Lower lobe of right lung (tissue), 2 donors: Measurements from ENCODE around the gene ULBP2. TPM values are rescaled to one million over a fixed set of nuclear protein-coding genes. Genes with fewer than 3 reads are reported as not detected.
A peak's percentile ranks its signal among the peaks of the same experiment; 100 is the strongest.

Source experiments
- ATAC-seq, 2 donors: fragments of 200-7000 bp; cut with Tn5 transposase; one replicate each; pipeline ENCODE4 v1.9.1; 2020 to 2022; ENCODE audit warnings: mild to moderate bottlenecking in 2 of 2, moderate library complexity in 2 of 2
- DNase-seq: peaks from one replicate; pipeline ENCODE4 v3.0.0-alpha.2; 2020
- H3K27ac ChIP-seq: fragments of 200-600 bp; one replicate; pipeline ENCODE4 v1.8.0; 2022
- H3K27me3 ChIP-seq: fragments of 200-600 bp; one replicate; pipeline ENCODE4 v1.8.0; 2022; ENCODE audit warnings: low read depth
- H3K36me3 ChIP-seq: fragments of 200-600 bp; one replicate; pipeline ENCODE4 v1.8.0; 2022; ENCODE audit warnings: mild to moderate bottlenecking
- H3K4me1 ChIP-seq: fragments of 200-600 bp; one replicate; pipeline ENCODE4 v1.8.0; 2022
- H3K4me3 ChIP-seq: fragments of 200-600 bp; one replicate; pipeline ENCODE4 v1.8.0; 2022; ENCODE audit warnings: mild to moderate bottlenecking
- H3K9me3 ChIP-seq: fragments of 200-600 bp; one replicate; pipeline ENCODE4 v1.8.0; 2022
- CTCF ChIP-seq: fragments of 200-600 bp; IDR thresholded peaks from one replicate; pipeline ENCODE4 v1.8.0; 2022; ENCODE audit warnings: antibody characterized with exemption, mild to moderate bottlenecking
- intact Hi-C: fragments of 100-400 bp; cut with DNase I; formaldehyde crosslinking; loops from one replicate; pipeline ENCODE4 v1.11.0; 2022
- total RNA-seq: library from RNA; stranded (reverse); fragmentation: NEBNext Ultra II Directional; extraction: Animal tissue kit (Norgen Biotek cat#: 25700); gene quantifications from one replicate; pipeline ENCODE4 v1.2.1, GENCODE V29; 2021
- donor health status: DM: no; HTN: yes; CAD: no; lungs with severe emphysema.

The ULBP2 gene
- total RNA-seq, 1 donor from 2014 or later, result 2.2 TPM

DNA sequence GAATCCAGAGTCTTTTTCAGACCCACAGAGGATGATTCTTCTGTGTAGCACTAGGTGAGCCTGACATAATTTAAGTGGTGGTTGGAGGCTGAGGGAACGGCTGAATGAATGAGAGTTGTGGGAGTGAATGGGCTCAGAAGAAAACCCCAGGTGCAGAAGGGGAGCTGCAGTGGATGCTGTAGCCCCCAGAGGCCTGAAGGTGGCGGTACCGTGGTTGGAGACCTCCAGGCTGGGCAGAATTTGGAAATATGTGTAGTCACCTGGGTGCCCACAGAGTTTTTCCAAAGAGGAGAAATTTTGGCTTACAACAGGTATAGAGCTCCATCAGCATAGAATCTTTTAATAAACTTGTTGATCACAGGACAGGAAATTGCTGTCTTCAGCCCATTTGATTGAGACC lies 12.4 kb upstream of the ULBP2 start:
- peak; percentile 29 for TF ChIP-seq CTCF
- intact Hi-C loops, result loop anchor here (10.0 kb wide), 1 partner anchor 95 kb away; no protein-coding TSS in a partner anchor
- Histone ChIP-seq H3K27me3 (peaks cover 53% of the 10 kb centered on the region), H3K9me3 (no peaks in the 10 kb centered on the region), H3K27ac (no peak overlapping the region), H3K36me3 (no peaks in the 10 kb centered on the region), H3K4me3 (no peak overlapping the region), H3K4me1 (peaks cover 10% of the 10 kb centered on the region)
- ATAC-seq (no peak), DNase-seq (no peak)

GRCh38 chr6:149931501-149931900 lies 10.3 kb upstream of the ULBP2 start:
- no peak for DNase-seq
- H3K4me3 ChIP-seq, result no peak overlapping the region
- intact Hi-C loops, result loop anchor here (5.0 kb wide), 1 partner anchor 86 kb away; no protein-coding TSS in a partner anchor
- no peak overlapping the region for H3K27ac ChIP-seq
- H3K9me3 ChIP-seq, result no peaks in the 10 kb centered on the region
- peaks cover 66% of the 10 kb centered on the region for H3K27me3 ChIP-seq
- no peak for TF ChIP-seq CTCF
- no peaks in the 10 kb centered on the region for H3K4me1 ChIP-seq
- no peak for ATAC-seq
- H3K36me3 ChIP-seq, result no peaks in the 10 kb centered on the region

GRCh38 chr6:149933036-149933435 lies 8.8 kb upstream of the ULBP2 start:
- no peak for DNase-seq
- H3K9me3 ChIP-seq, result no peaks in the 10 kb centered on the region

DNA sequence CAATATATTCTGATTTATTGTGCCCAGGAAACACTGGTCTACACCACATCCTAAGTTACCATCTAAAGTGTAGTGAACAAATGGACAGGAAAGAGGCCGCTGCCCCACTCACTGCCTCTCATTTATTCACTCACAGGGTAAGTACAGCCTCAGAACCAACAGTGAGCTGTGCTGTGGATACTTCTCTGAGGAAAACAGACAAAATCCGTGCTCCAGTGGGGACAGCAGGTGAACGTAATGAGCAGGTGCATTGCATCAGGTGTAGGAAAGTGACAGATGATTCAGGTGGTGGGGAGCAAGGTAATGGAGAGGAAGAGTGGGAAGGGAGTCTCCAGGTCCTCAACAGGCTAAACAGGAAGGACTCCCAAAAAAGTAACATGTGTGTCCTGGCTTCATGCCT lies 8.4 kb upstream of the ULBP2 start:
- Histone ChIP-seq H3K36me3 (no peaks in the 10 kb centered on the region), H3K9me3 (no peaks in the 10 kb centered on the region), H3K27me3 (peaks cover 83% of the 10 kb centered on the region), H3K27ac (no peak overlapping the region), H3K4me1 (peaks cover 6% of the 10 kb centered on the region), H3K4me3 (no peak overlapping the region)
- TF ChIP-seq CTCF, result no peak
- ATAC-seq (no peak), DNase-seq (no peak)
- intact Hi-C loops, result loop anchor here (5.0 kb wide), 1 partner anchor 84 kb away; no protein-coding TSS in a partner anchor

More at GRCh38 chr6:149933036-149933435, 8.8 kb upstream of the ULBP2 start:
- no peak for TF ChIP-seq CTCF
- no peak overlapping the region for H3K4me3 ChIP-seq
- intact Hi-C loops, result loop anchor here (5.0 kb wide), 1 partner anchor 84 kb away; no protein-coding TSS in a partner anchor
- no peak overlapping the region for H3K27ac ChIP-seq
- no peaks in the 10 kb centered on the region for H3K36me3 ChIP-seq
- H3K27me3 ChIP-seq, result peaks cover 79% of the 10 kb centered on the region
- H3K4me1 ChIP-seq, result peaks cover 2% of the 10 kb centered on the region
- ATAC-seq, result no peak

DNA sequence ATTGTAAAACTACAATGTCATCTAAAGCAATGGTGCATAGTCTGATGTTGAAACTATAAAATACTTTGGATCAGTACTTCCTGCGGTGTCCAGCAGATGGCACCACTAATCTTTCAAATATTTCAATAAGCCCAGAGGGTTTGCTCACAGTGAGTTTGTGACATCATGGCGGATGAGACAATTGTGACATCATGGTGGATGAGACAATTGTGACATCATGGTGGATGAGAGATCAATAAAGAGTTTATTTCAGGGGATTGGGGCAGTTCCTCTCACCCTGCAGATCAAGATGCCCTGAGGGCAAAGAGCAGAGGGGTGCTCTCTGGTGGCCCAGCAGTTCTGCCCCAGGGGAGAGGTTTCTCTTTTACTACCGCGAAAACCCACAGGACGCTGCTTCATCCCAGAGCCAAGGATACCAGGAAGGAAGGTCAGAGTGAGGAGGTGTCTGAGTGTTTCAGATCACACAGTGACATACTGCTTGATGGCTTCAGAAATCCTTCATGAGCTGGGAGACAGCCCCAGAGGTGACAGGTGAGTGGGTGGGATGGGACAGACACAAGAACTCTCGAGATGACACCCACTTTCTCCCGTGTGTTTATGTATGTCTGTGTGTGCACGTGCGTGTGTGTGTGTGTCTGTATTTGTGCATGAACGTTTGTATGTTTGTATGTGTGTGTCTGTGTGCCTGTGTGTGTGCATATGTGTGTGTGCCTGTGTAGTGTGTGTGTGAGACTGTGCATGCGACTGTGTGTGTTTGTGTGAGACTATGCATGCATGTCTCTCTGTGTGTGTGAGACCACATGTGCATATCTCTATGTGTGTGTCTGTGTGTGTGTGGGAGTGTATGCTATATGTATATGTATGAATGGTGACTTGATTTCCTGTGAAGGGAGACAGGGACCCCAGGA lies 7.3 kb upstream of the ULBP2 start:
- no peaks in the 10 kb centered on the region for H3K9me3 ChIP-seq
- TF ChIP-seq CTCF, result peak; percentile 89
- DNase-seq, result no peak
- H3K27me3 ChIP-seq, result peaks cover 85% of the 10 kb centered on the region
- H3K27ac ChIP-seq, result no peak overlapping the region
- intact Hi-C loops, result loop anchor here (5.0 kb wide), 1 partner anchor 83 kb away; no protein-coding TSS in a partner anchor
- H3K4me1 ChIP-seq, result peaks cover 14% of the 10 kb centered on the region
- H3K36me3 ChIP-seq, result no peaks in the 10 kb centered on the region
- H3K4me3 ChIP-seq, result no peak overlapping the region
- ATAC-seq, result peak; percentile 78 to 79
